ENCODE data around the gene ANKRD7. TPM values are rescaled to one million over a fixed set of nuclear protein-coding genes. Genes with fewer than 3 reads are reported as not detected.

Gene ANKRD7
- polyA plus RNA-seq, 3 donors from 2014 or later = not detected

- Mint-ChIP-seq H3K4me1 (no peaks in the 10 kb centered on the region), H3K9me3 (peaks cover 0 to 4% (median 0%) of the 10 kb centered on the region in 6 donors), H3K27me3 (ENCODE audit: low read depth in 3 of 3) (peaks cover 0 to 6% (median 0%) of the 10 kb centered on the region in 3 donors), H3K4me3 (no peak overlapping the region), H3K27ac (no peak overlapping the region), H3K36me3 (no peaks in the 10 kb centered on the region)
- DNase-seq = no peak
Observed at GRCh38 chr7:118250860-118251494, 26.5 kb downstream of the ANKRD7 start.

- Mint-ChIP-seq H3K9me3 (peaks cover 0 to 4% (median 0%) of the 10 kb centered on the region in 6 donors), H3K27ac (no peak overlapping the region), H3K4me1 (no peaks in the 10 kb centered on the region), H3K36me3 (no peaks in the 10 kb centered on the region), H3K27me3 (ENCODE audit: low read depth in 3 of 3) (peaks cover 0 to 6% (median 0%) of the 10 kb centered on the region in 3 donors), H3K4me3 (no peak overlapping the region)
- no peak for DNase-seq
Observed at GRCh38 chr7:118252087-118252486, 27.6 kb downstream of the ANKRD7 start.

GRCh38 chr7:118259115-118259514, 34.6 kb downstream of the ANKRD7 start:
- no peak overlapping the region for H3K27ac Mint-ChIP-seq
- H3K4me1 Mint-ChIP-seq = no peaks in the 10 kb centered on the region

GRCh38 chr7:118264836-118265235, 40.3 kb downstream of the ANKRD7 start:
- no peaks in the 10 kb centered on the region for H3K4me1 Mint-ChIP-seq

More at GRCh38 chr7:118259115-118259514, 34.6 kb downstream of the ANKRD7 start:
- H3K27me3 Mint-ChIP-seq (ENCODE audit: low read depth in 3 of 3) = peaks cover 0 to 2% (median 2%) of the 10 kb centered on the region in 3 donors
- no peaks in the 10 kb centered on the region for H3K36me3 Mint-ChIP-seq
- no peaks in the 10 kb centered on the region for H3K9me3 Mint-ChIP-seq
- H3K4me3 Mint-ChIP-seq = no peak overlapping the region
- DNase-seq = no peak

GRCh38 chr7:118280319-118281012, 56.0 kb downstream of the ANKRD7 start:
- peaks cover 0 to 12% (median 2%) of the 10 kb centered on the region in 6 donors for H3K9me3 Mint-ChIP-seq

More at GRCh38 chr7:118264836-118265235, 40.3 kb downstream of the ANKRD7 start:
- Mint-ChIP-seq H3K27ac (no peak overlapping the region), H3K27me3 (ENCODE audit: low read depth in 3 of 3) (peaks cover 0 to 6% (median 1%) of the 10 kb centered on the region in 3 donors), H3K4me3 (no peak overlapping the region), H3K9me3 (no peaks in the 10 kb centered on the region), H3K36me3 (no peaks in the 10 kb centered on the region)
- no peak for DNase-seq

GRCh38 chr7:118281196-118281595, 56.7 kb downstream of the ANKRD7 start:
- H3K4me3 Mint-ChIP-seq = no peak overlapping the region
- peaks cover 0 to 12% (median 0%) of the 10 kb centered on the region in 3 donors for H3K27me3 Mint-ChIP-seq (ENCODE audit: low read depth in 3 of 3)
- no peaks in the 10 kb centered on the region for H3K36me3 Mint-ChIP-seq
- DNase-seq = no peak
- H3K27ac Mint-ChIP-seq = no peak overlapping the region
- no peaks in the 10 kb centered on the region for H3K4me1 Mint-ChIP-seq
- H3K9me3 Mint-ChIP-seq = peaks cover 0 to 12% (median 1%) of the 10 kb centered on the region in 6 donors

More at GRCh38 chr7:118280319-118281012, 56.0 kb downstream of the ANKRD7 start:
- Mint-ChIP-seq H3K4me1 (no peaks in the 10 kb centered on the region), H3K4me3 (no peak overlapping the region), H3K27ac (no peak overlapping the region), H3K36me3 (no peaks in the 10 kb centered on the region), H3K27me3 (ENCODE audit: low read depth in 3 of 3) (peaks cover 0 to 12% (median 0%) of the 10 kb centered on the region in 3 donors)
- no peak for DNase-seq

GRCh38 chr7:118285358-118285757, 60.9 kb downstream of the ANKRD7 start:
- peaks cover 31 to 32% of the 10 kb centered on the region in 2 donors for H3K4me1 Mint-ChIP-seq

GRCh38 chr7:118286131-118286530, 61.6 kb downstream of the ANKRD7 start:
- H3K36me3 Mint-ChIP-seq = peaks cover 0 to 4% (median 3%) of the 10 kb centered on the region in 3 donors
- peaks cover 31 to 32% of the 10 kb centered on the region in 2 donors for H3K4me1 Mint-ChIP-seq
- no peak overlapping the region for H3K27ac Mint-ChIP-seq
- peaks cover 5 to 30% (median 10%) of the 10 kb centered on the region in 6 donors for H3K9me3 Mint-ChIP-seq
- no peak for DNase-seq
- H3K4me3 Mint-ChIP-seq = no peak overlapping the region
- peaks cover 0 to 17% (median 8%) of the 10 kb centered on the region in 3 donors for H3K27me3 Mint-ChIP-seq (ENCODE audit: low read depth in 3 of 3)

More at GRCh38 chr7:118285358-118285757, 60.9 kb downstream of the ANKRD7 start:
- H3K9me3 Mint-ChIP-seq = peaks cover 5 to 29% (median 10%) of the 10 kb centered on the region in 6 donors
- H3K27ac Mint-ChIP-seq = no peak overlapping the region
- peaks cover 0 to 3% (median 2%) of the 10 kb centered on the region in 3 donors for H3K36me3 Mint-ChIP-seq
- no peak overlapping the region for H3K4me3 Mint-ChIP-seq
- H3K27me3 Mint-ChIP-seq (ENCODE audit: low read depth in 3 of 3) = peaks cover 0 to 17% (median 8%) of the 10 kb centered on the region in 3 donors
- no peak for DNase-seq

- peaks cover 0 to 4% (median 3%) of the 10 kb centered on the region in 3 donors for H3K36me3 Mint-ChIP-seq
- peaks cover 31 to 32% of the 10 kb centered on the region in 2 donors for H3K4me1 Mint-ChIP-seq
- peak; percentile 5 to 40 (median 6) for DNase-seq
- peaks cover 5 to 48% (median 11%) of the 10 kb centered on the region in 6 donors for H3K9me3 Mint-ChIP-seq
- peaks cover 2 to 19% (median 8%) of the 10 kb centered on the region in 3 donors for H3K27me3 Mint-ChIP-seq (ENCODE audit: low read depth in 3 of 3)
- H3K4me3 Mint-ChIP-seq = peak overlapping the region in 4 of 5 donors; percentile 9 to 76 (median 48)
- H3K27ac Mint-ChIP-seq = peak overlapping the region in 2 of 6 donors; percentile 8
Observed at GRCh38 chr7:118288098-118288497, 63.6 kb downstream of the ANKRD7 start.

GRCh38 chr7:118289476-118289875, 65.0 kb downstream of the ANKRD7 start:
- Mint-ChIP-seq H3K9me3 (peaks cover 5 to 42% (median 11%) of the 10 kb centered on the region in 6 donors), H3K27me3 (ENCODE audit: low read depth in 3 of 3) (peaks cover 2 to 19% (median 8%) of the 10 kb centered on the region in 3 donors), H3K4me1 (peaks cover 31 to 32% of the 10 kb centered on the region in 2 donors), H3K4me3 (peak overlapping the region in 1 of 5 donors; percentile 7), H3K27ac (no peak overlapping the region), H3K36me3 (peaks cover 0 to 4% (median 3%) of the 10 kb centered on the region in 3 donors)
- no peak for DNase-seq

Other genes with a start within 250 kb of the ANKRD7 start
- gene LSM8, start 40.5 kb upstream of the ANKRD7 start, polyA plus RNA-seq = 10 to 100 TPM; 22.7 to 53.1 (median 25.4) TPM

Data from immature natural killer cell (primary cell).